ENCODE measurements around the gene SASH1. TPM values are rescaled to one million over a fixed set of nuclear protein-coding genes. Genes with fewer than 3 reads are reported as not detected.

SASH1 gene
- total RNA-seq, 5 donors from 2014 or later (not counting 1 experiment from before 2014, with no cell fraction given) = 0.26 to 5.5 (median 0.95) TPM

DNA sequence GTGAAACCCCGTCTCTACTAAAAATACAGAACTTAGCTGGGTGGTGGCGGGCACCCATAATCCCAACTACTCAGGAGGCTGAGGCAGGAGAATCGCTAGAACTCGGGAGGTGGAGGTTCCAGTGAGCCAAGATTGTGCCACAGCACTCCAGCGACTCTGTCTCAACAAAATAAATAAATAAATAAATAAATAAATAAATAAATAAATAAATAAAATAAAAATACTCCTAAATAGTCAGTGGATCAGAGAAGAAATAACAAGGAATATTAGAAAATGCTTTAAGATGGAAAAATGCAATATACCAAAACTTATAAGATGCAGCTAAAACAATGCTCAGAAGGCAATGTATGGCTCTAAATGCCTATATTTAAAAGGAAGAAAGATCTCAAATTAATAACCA, 39.0 kb upstream of the SASH1 start:
- ATAC-seq (replicated peaks in 1 of 4) (no peak), DNase-seq (no peak)
- H3K27me3 ChIP-seq (replicated peaks in 1 of 2; ENCODE audit: control insufficient read depth in 2 of 2, extremely low read depth in 1 of 2, insufficient read depth in 2 of 2, low read length in 1 of 2) = peaks cover 0 to 6% of the 10 kb centered on the region in 2 experiments
- Mint-ChIP-seq H3K36me3 (no peaks in the 10 kb centered on the region), H3K27ac (no peak overlapping the region), H3K4me1 (no peaks in the 10 kb centered on the region), H3K27me3 (peaks cover 0 to 6% of the 10 kb centered on the region in 2 donors), H3K4me3 (no peak overlapping the region), H3K9me3 (no peaks in the 10 kb centered on the region)
- no peak overlapping the region for H3K4me3 ChIP-seq (ENCODE audit: control insufficient read depth in 1 of 2, extremely low read depth in 1 of 2, low read length in 1 of 2)
- no peak overlapping the region for H3K27ac ChIP-seq (ENCODE audit: low read length)
- WGBS (ENCODE audit: insufficient coverage) = no CpG with 5 or more reads among the region's 5 CpGs
- H3K4me1 ChIP-seq (ENCODE audit: control insufficient read depth in 1 of 2, extremely low read depth in 1 of 2, insufficient read depth in 2 of 2, low read length in 2 of 2) = no peaks in the 10 kb centered on the region
- CTCF ChIA-PET = no interaction called here
- no peaks in the 10 kb centered on the region for H3K9me3 ChIP-seq
- no peaks in the 10 kb centered on the region for H3K36me3 ChIP-seq (ENCODE audit: control insufficient read depth in 2 of 2, extremely low read depth in 1 of 2, insufficient read depth in 1 of 2, low read length in 1 of 2)
- POLR2A ChIA-PET = no interaction called here

DNA sequence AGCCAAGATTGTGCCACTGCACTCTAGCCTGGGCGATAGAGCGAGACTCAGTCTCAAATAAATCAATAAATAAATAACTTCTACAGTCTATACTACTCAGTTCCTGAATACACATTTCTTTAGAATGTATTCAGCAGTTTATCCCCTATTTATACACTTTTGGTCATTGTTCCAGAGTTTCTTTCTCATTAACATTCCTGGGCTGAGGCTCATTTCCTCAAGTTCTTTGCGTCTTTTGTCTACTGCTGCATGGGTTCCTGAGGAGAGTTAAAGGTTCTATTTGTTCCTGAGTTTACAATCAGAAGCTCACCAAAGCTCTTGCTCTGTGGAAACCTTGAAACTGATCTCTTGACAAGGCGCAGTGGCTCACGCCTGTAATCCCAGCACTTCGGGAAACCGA, 37.7 kb upstream of the SASH1 start:
- no peaks in the 10 kb centered on the region for H3K4me1 Mint-ChIP-seq
- peaks cover 0 to 4% of the 10 kb centered on the region in 2 donors for H3K27me3 Mint-ChIP-seq
- Histone ChIP-seq H3K4me1 (ENCODE audit: control insufficient read depth in 1 of 2, extremely low read depth in 1 of 2, insufficient read depth in 2 of 2, low read length in 2 of 2) (no peaks in the 10 kb centered on the region), H3K9me3 (no peaks in the 10 kb centered on the region), H3K4me3 (ENCODE audit: control insufficient read depth in 1 of 2, extremely low read depth in 1 of 2, low read length in 1 of 2) (no peak overlapping the region), H3K36me3 (ENCODE audit: control insufficient read depth in 2 of 2, extremely low read depth in 1 of 2, insufficient read depth in 1 of 2, low read length in 1 of 2) (no peaks in the 10 kb centered on the region), H3K27ac (ENCODE audit: low read length) (no peak overlapping the region), H3K27me3 (replicated peaks in 1 of 2; ENCODE audit: control insufficient read depth in 2 of 2, extremely low read depth in 1 of 2, insufficient read depth in 2 of 2, low read length in 1 of 2) (peaks cover 0 to 6% of the 10 kb centered on the region in 2 experiments)
- POLR2A ChIA-PET = no interaction called here
- no peaks in the 10 kb centered on the region for H3K36me3 Mint-ChIP-seq
- WGBS (ENCODE audit: insufficient coverage) = 71% methylated on average over 1 of the region's 7 CpGs
- DNase-seq (no peak), ATAC-seq (replicated peaks in 1 of 4) (no peak)
- no peak overlapping the region for H3K4me3 Mint-ChIP-seq
- H3K27ac Mint-ChIP-seq = no peak overlapping the region
- CTCF ChIA-PET = interaction anchor here in 1 of 2 donors (0.6 kb wide), 1 partner anchor 918 kb away, joined by 4 read pairs; no protein-coding TSS in a partner anchor
- no peaks in the 10 kb centered on the region for H3K9me3 Mint-ChIP-seq

DNA sequence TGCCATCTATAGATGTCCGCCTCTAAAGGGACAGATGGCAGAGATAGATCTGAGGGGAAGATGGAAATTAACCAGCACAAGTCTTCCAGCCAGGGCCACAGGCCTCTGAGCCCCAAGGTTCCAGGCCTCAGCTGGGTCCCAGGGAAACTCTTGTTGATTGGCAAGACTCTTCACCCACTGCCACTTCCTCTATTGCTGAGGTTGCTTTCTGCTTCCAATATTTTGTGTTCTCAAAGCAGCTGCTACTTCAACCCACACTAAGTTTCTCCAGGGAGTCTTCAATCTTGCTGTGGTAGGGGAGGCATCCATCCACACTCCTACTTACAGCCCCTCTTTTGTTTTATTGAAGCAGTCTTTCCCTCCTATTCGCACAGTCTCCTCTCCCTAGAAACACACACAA, 36.4 kb upstream of the SASH1 start:
- H3K27ac Mint-ChIP-seq = no peak overlapping the region
- Histone ChIP-seq H3K36me3 (ENCODE audit: control insufficient read depth in 2 of 2, extremely low read depth in 1 of 2, insufficient read depth in 1 of 2, low read length in 1 of 2) (no peaks in the 10 kb centered on the region), H3K27me3 (replicated peaks in 1 of 2; ENCODE audit: control insufficient read depth in 2 of 2, extremely low read depth in 1 of 2, insufficient read depth in 2 of 2, low read length in 1 of 2) (peaks cover 0 to 6% of the 10 kb centered on the region in 2 experiments), H3K4me1 (ENCODE audit: control insufficient read depth in 1 of 2, extremely low read depth in 1 of 2, insufficient read depth in 2 of 2, low read length in 2 of 2) (no peaks in the 10 kb centered on the region), H3K27ac (ENCODE audit: low read length) (no peak overlapping the region), H3K9me3 (no peaks in the 10 kb centered on the region), H3K4me3 (ENCODE audit: control insufficient read depth in 1 of 2, extremely low read depth in 1 of 2, low read length in 1 of 2) (no peak overlapping the region)
- H3K27me3 Mint-ChIP-seq = peaks cover 0 to 6% of the 10 kb centered on the region in 2 donors
- POLR2A ChIA-PET = no interaction called here
- no peaks in the 10 kb centered on the region for H3K4me1 Mint-ChIP-seq
- WGBS (ENCODE audit: insufficient coverage) = 93% methylated on average over 2 of the region's 2 CpGs
- ATAC-seq (replicated peaks in 1 of 4) = no peak
- CTCF ChIA-PET = no interaction called here
- H3K36me3 Mint-ChIP-seq = no peaks in the 10 kb centered on the region
- no peaks in the 10 kb centered on the region for H3K9me3 Mint-ChIP-seq
- no peak overlapping the region for H3K4me3 Mint-ChIP-seq
- DNase-seq = no peak

DNA sequence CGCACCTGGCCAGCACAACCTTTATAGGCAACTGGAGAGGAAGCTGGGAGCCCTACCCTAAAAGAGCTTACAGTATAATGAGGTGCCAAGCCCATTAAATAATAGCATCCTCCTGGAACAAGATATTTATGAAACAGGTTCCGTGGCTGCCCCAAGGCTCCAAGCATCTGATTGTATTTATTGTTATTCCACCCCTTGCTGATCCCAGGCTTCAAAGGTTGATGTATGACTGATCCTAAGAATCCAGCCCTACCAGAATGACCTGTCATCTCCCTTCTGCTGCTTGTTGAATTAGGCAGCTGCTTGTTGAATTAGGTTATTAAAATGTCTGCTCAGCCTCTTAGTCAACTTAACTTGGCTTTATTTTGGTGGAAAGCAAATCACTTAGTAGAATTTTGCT, 35.2 kb upstream of the SASH1 start:
- no peak overlapping the region for H3K27ac ChIP-seq (ENCODE audit: low read length)
- no peaks in the 10 kb centered on the region for H3K4me1 ChIP-seq (ENCODE audit: control insufficient read depth in 1 of 2, extremely low read depth in 1 of 2, insufficient read depth in 2 of 2, low read length in 2 of 2)
- Mint-ChIP-seq H3K36me3 (no peaks in the 10 kb centered on the region), H3K4me3 (no peak overlapping the region), H3K27ac (no peak overlapping the region), H3K4me1 (no peaks in the 10 kb centered on the region), H3K27me3 (peaks cover 0 to 6% of the 10 kb centered on the region in 2 donors), H3K9me3 (no peaks in the 10 kb centered on the region)
- no peaks in the 10 kb centered on the region for H3K9me3 ChIP-seq
- no peak for DNase-seq
- no peak overlapping the region for H3K4me3 ChIP-seq (ENCODE audit: control insufficient read depth in 1 of 2, extremely low read depth in 1 of 2, low read length in 1 of 2)
- no peaks in the 10 kb centered on the region for H3K27me3 ChIP-seq (replicated peaks in 1 of 2; ENCODE audit: control insufficient read depth in 2 of 2, extremely low read depth in 1 of 2, insufficient read depth in 2 of 2, low read length in 1 of 2)
- ChIA-PET POLR2A (no interaction called here), CTCF (no interaction called here)
- no peaks in the 10 kb centered on the region for H3K36me3 ChIP-seq (ENCODE audit: control insufficient read depth in 2 of 2, extremely low read depth in 1 of 2, insufficient read depth in 1 of 2, low read length in 1 of 2)
- WGBS (ENCODE audit: insufficient coverage) = 100% methylated on average over 1 of the region's 2 CpGs
- ATAC-seq (replicated peaks in 1 of 4) = no peak

DNA sequence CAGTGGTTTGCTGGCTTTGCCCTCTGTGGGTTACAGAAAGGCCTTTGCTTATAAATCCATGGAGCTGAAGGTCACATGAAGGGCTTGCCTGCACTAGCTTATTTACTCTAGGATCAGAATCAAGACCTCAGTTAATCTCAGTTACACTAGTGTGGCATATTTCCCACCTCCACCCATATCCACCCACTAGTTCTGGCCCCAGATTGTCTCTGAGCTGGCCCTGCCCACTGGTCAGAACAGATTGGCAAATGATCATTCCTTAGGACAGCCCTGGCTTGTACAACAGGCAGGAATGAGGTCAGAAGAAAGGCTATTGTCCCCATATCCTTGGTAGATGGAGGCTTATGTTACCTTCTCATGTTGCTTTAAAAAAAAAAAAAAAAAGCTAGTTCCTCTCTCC, 33.3 kb upstream of the SASH1 start:
- ATAC-seq (replicated peaks in 1 of 4) (no peak), DNase-seq (no peak)
- no peaks in the 10 kb centered on the region for H3K9me3 ChIP-seq
- H3K27me3 ChIP-seq (replicated peaks in 1 of 2; ENCODE audit: control insufficient read depth in 2 of 2, extremely low read depth in 1 of 2, insufficient read depth in 2 of 2, low read length in 1 of 2) = no peaks in the 10 kb centered on the region
- H3K36me3 ChIP-seq (ENCODE audit: control insufficient read depth in 2 of 2, extremely low read depth in 1 of 2, insufficient read depth in 1 of 2, low read length in 1 of 2) = no peaks in the 10 kb centered on the region
- POLR2A ChIA-PET = interaction anchor here in 1 of 2 donors (0.6 kb wide), 1 partner anchor 61 kb away, joined by 5 read pairs; no protein-coding TSS in a partner anchor
- no peak overlapping the region for H3K27ac ChIP-seq (ENCODE audit: low read length)
- Mint-ChIP-seq H3K4me3 (no peak overlapping the region), H3K9me3 (no peaks in the 10 kb centered on the region), H3K27ac (no peak overlapping the region), H3K4me1 (no peaks in the 10 kb centered on the region), H3K27me3 (peaks cover 0 to 6% of the 10 kb centered on the region in 2 donors), H3K36me3 (no peaks in the 10 kb centered on the region)
- no peaks in the 10 kb centered on the region for H3K4me1 ChIP-seq (ENCODE audit: control insufficient read depth in 1 of 2, extremely low read depth in 1 of 2, insufficient read depth in 2 of 2, low read length in 2 of 2)
- no peak overlapping the region for H3K4me3 ChIP-seq (ENCODE audit: control insufficient read depth in 1 of 2, extremely low read depth in 1 of 2, low read length in 1 of 2)
- CTCF ChIA-PET = interaction anchor here (0.5 to 0.6 kb wide), 2 partner anchors 9 to 1001 kb away, joined by 4 read pairs; no protein-coding TSS in a partner anchor

DNA sequence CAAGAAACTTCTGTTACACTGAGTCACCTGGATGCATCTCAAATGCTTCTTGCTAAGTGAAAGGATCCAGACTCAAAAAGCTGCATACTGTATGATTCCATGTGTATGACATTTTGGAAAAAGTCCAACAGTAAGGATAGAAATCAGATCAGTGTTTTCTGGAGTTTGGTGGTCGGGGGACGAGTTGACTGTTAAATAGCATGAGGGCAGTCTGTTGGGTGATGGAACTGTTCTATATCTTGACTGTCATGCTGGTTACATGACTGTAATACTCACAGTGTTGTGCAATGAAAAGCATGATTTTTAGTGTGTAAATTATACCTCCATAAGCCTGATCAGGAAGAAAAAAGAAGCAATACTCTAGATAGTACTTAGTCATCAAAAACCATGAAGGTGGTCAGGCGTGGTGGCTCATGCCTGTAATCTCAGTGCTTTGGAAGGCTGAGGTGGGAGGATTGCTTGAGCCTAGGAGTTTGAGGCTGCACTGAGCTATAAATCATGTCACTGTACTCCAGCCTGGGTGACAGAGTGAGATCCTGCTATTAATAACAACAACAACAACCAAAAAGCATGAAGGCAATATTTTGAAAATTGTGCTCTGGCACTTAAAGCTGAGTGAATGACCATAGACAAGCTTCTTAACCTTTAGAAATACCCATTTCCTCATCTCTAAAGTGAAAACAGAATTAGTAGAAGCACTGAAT, 30.5 kb upstream of the SASH1 start:
- Mint-ChIP-seq H3K27ac (no peak overlapping the region), H3K4me3 (no peak overlapping the region), H3K4me1 (no peaks in the 10 kb centered on the region), H3K9me3 (no peaks in the 10 kb centered on the region), H3K36me3 (no peaks in the 10 kb centered on the region), H3K27me3 (peaks cover 0 to 6% of the 10 kb centered on the region in 2 donors)
- WGBS (ENCODE audit: insufficient coverage) = 85% methylated on average over 2 of the region's 3 CpGs
- H3K4me1 ChIP-seq (ENCODE audit: control insufficient read depth in 1 of 2, extremely low read depth in 1 of 2, insufficient read depth in 2 of 2, low read length in 2 of 2) = no peaks in the 10 kb centered on the region
- DNase-seq (no peak), ATAC-seq (replicated peaks in 1 of 4) (no peak)
- POLR2A ChIA-PET = no interaction called here
- H3K27ac ChIP-seq (ENCODE audit: low read length) = no peak overlapping the region
- CTCF ChIA-PET = interaction anchor here in 1 of 2 donors (0.6 kb wide), 1 partner anchor 41 kb away, joined by 3 read pairs; no protein-coding TSS in a partner anchor
- H3K9me3 ChIP-seq = no peaks in the 10 kb centered on the region
- H3K4me3 ChIP-seq (ENCODE audit: control insufficient read depth in 1 of 2, extremely low read depth in 1 of 2, low read length in 1 of 2) = no peak overlapping the region
- H3K36me3 ChIP-seq (ENCODE audit: control insufficient read depth in 2 of 2, extremely low read depth in 1 of 2, insufficient read depth in 1 of 2, low read length in 1 of 2) = no peaks in the 10 kb centered on the region
- H3K27me3 ChIP-seq (replicated peaks in 1 of 2; ENCODE audit: control insufficient read depth in 2 of 2, extremely low read depth in 1 of 2, insufficient read depth in 2 of 2, low read length in 1 of 2) = no peaks in the 10 kb centered on the region

Measured in T-cell (primary cell).